K562 (cell line): ENCODE results near the gene CDH1. TPM values are rescaled to one million over a fixed set of nuclear protein-coding genes. Genes with fewer than 3 reads are reported as not detected.

Experiments used
- CBFA2T2 ChIP-seq: fragments of 450-650 bp; conservative IDR thresholded peaks from 2 replicates; pipeline ENCODE4 v1.6.1; 2017; ENCODE audit warnings: mild to moderate bottlenecking
- DPF2 ChIP-seq: fragments of 450-650 bp; IDR thresholded peaks from 2 replicates; pipeline ENCODE4 v1.6.1; 2016
- E2F4 ChIP-seq: sonication (generic); formaldehyde crosslinking; IDR thresholded peaks from 2 replicates; pipeline ENCODE4 v1.8.0; 2022; ENCODE audit warnings: mild to moderate bottlenecking, low read depth, missing genetic modification reagents
- FOXJ3 ChIP-seq: sonication (generic); formaldehyde crosslinking; IDR thresholded peaks from 2 replicates; pipeline ENCODE4 v1.4.0; 2020; ENCODE audit warnings: mild to moderate bottlenecking, missing genetic modification reagents
- FOXM1 ChIP-seq, 2 experiments: fragments of 450-650 bp in 1 of 2; sonication (generic) in 1 of 2; formaldehyde crosslinking in 1 of 2; IDR thresholded peaks; 2 replicates each; pipeline versions ENCODE4 v1.6.1 to v1.9.0; 2017 to 2022; ENCODE audit warnings: low read depth in 2 of 2, mild to moderate bottlenecking in 2 of 2, missing genetic modification reagents in 1 of 2, moderate library complexity in 1 of 2
- KLF1 ChIP-seq: fragments of 450-650 bp; IDR thresholded peaks from 2 replicates; pipeline ENCODE4 v1.6.1; 2016; ENCODE audit warnings: missing genetic modification characterization, missing compliant biosample characterization
- LEF1 ChIP-seq: fragments of 450-650 bp; IDR thresholded peaks from 2 replicates; pipeline ENCODE4 v1.6.1; 2016; ENCODE audit warnings: mild to moderate bottlenecking
- MEIS2 ChIP-seq: fragments of 450-650 bp; IDR thresholded peaks from 2 replicates; pipeline ENCODE4 v1.6.1; 2014; ENCODE audit warnings: mild to moderate bottlenecking; ENCODE audit not compliant: partially characterized antibody
- NFE2 ChIP-seq: IDR thresholded peaks from 2 replicates; pipeline ENCODE4 v1.6.1; 2014; ENCODE audit warnings: antibody characterized with exemption, low read depth
- PPARD ChIP-seq: fragments of 250-450 bp; sonication (Bioruptor Pico); IDR thresholded peaks from 2 replicates; pipeline ENCODE4 v1.8.0; 2022; ENCODE audit warnings: inconsistent platforms, mild to moderate bottlenecking, moderate library complexity
- RAD21 ChIP-seq, 2 experiments: fragments of 250-450 bp in 1 of 2; fragments of 450-650 bp in 1 of 2; sonication (Bioruptor Pico) in 1 of 2; formaldehyde crosslinking in 1 of 2; IDR thresholded peaks in 1 of 2; conservative IDR thresholded peaks in 1 of 2; 2 replicates each; pipeline versions ENCODE4 v1.4.0 to v1.8.0; 2020 to 2022; ENCODE audit warnings: mild to moderate bottlenecking in 2 of 2, moderate library complexity in 1 of 2
- SMARCA4 ChIP-seq: fragments of 450-650 bp; IDR thresholded peaks from 2 replicates; pipeline ENCODE4 v1.6.1; 2016
- THAP12 ChIP-seq: fragments of 250-450 bp; sonication (Bioruptor Pico); IDR thresholded peaks from 2 replicates; pipeline ENCODE4 v1.9.0; 2021; ENCODE audit warnings: mild to moderate bottlenecking, inconsistent platforms
- VEZF1 ChIP-seq: fragments of 200-800 bp; sonication (Bioruptor generic); IDR thresholded peaks from 2 replicates; pipeline ENCODE4 v1.6.1; 2017; ENCODE audit warnings: missing genetic modification characterization, missing compliant biosample characterization
- ZBTB17 ChIP-seq: fragments of 450-650 bp; formaldehyde crosslinking; IDR thresholded peaks from 2 replicates; pipeline ENCODE4 v1.4.0; 2020; ENCODE audit warnings: mild to moderate bottlenecking
- ZNF699 ChIP-seq: fragments of 250-450 bp; sonication (Bioruptor Pico); IDR thresholded peaks from 2 replicates; pipeline ENCODE4 v1.8.0; 2021; ENCODE audit warnings: mild to moderate bottlenecking, moderate library complexity; ENCODE audit not compliant: insufficient replicate concordance
- ZNF740 ChIP-seq, 3 experiments: fragments of 200-800 bp in 1 of 3; sonication (Bioruptor generic) in 1 of 3; sonication (generic) in 1 of 3; formaldehyde crosslinking in 1 of 3; IDR thresholded peaks; 2 replicates each; pipeline versions ENCODE4 v1.6.1 to v1.8.0; 2016 to 2022; ENCODE audit warnings: mild to moderate bottlenecking in 2 of 3, missing compliant biosample characterization in 2 of 3, missing genetic modification characterization in 2 of 3, missing genetic modification reagents in 1 of 3
- polyA plus RNA-seq, 8 experiments: library from polyadenylated mRNA; depleted of rRNA in 4 of 8; stranded (reverse) in 5 of 8; unstranded in 3 of 8; fragments of >200 nt; fragmentation: Nextera tagmentation in 2 of 8; fragmentation: Illumina TruSeq in 1 of 8; extraction: Ambion mirVana in 2 of 8; extraction: Trizol in 1 of 8; gene quantifications; 2 replicates each; pipeline versions ENCODE4 v1.2.1 to v1.2.3, GENCODE V29; 2011 to 2014; ENCODE audit warnings: inconsistent platforms in 1 of 8, missing spikeins in 1 of 8
- total RNA-seq, 7 experiments: library from RNA; depleted of rRNA in 6 of 7; stranded (reverse); fragments of >200 nt in 6 of 7; fragmentation: Illumina TruSeq in 2 of 7; extraction: Trizol in 2 of 7; gene quantifications; 2 replicates each; pipeline versions ENCODE4 v1.2.1 to v1.2.3, GENCODE V29; 2011 to 2021; ENCODE audit warnings: low replicate concordance in 1 of 7

CDH1 gene
- total and polyA plus RNA-seq, 9 of the 15 experiments (the other 6 are each of a cell fraction or from before 2014, with no cell fraction given) = 0.01 to 0.69 TPM; not detected in 7

- TF ChIP-seq CBFA2T2 = peak; percentile 88
- TF ChIP-seq KLF1 (tag) = peak; percentile 96
- TF ChIP-seq FOXM1 (IDR thresholded peaks at IDR 0.05; ENCODE audit: low read depth) = no peak
- no peak for TF ChIP-seq FOXM1 (CRISPR knock-in tag; IDR thresholded peaks at IDR 0.05; ENCODE audit: low read depth)
- peak; percentile 72 for TF ChIP-seq DPF2
- TF ChIP-seq ZBTB17 (CRISPR knock-in tag) = no peak
- TF ChIP-seq RAD21 (CRISPR knock-in tag; conservative IDR thresholded peaks at IDR 0.05 in 1 of 2, IDR thresholded peaks at IDR 0.05 in 1 of 2) = no peak
- peak; percentile 64; the same call in 1 of the 2 replicates for TF ChIP-seq SMARCA4
- no peak for TF ChIP-seq LEF1
- no peak for TF ChIP-seq THAP12 (CRISPR knock-in tag)
- TF ChIP-seq FOXJ3 (CRISPR knock-in tag) = no peak
- TF ChIP-seq ZNF699 (CRISPR knock-in tag) = no peak
- no peak for TF ChIP-seq NFE2
- TF ChIP-seq VEZF1 (CRISPR knock-in tag) = peak; percentile 44
- TF ChIP-seq ZNF740 (CRISPR knock-in tag; IDR thresholded peaks at IDR 0.05) = no peak
- no peak for TF ChIP-seq ZNF740 (tag; IDR thresholded peaks at IDR 0.05)
- peak; percentile 96 for TF ChIP-seq MEIS2
- TF ChIP-seq PPARD = no peak
- no peak for TF ChIP-seq E2F4
These were observed 35.1 kb downstream of the CDH1 start (continued) for GRCh38 chr16:68772030-68772681.
